Stomach (tissue), 19 donors: ENCODE measurements around the gene TMX1. TPM values are rescaled to one million over a fixed set of nuclear protein-coding genes. Genes with fewer than 3 reads are reported as not detected.

ENCODE experiments used
- DNase-seq, 2 donors: peaks; one replicate each; pipeline versions ENCODE4 v3.0.0 to v3.0.0-alpha.2; 2013 to 2019
- H3K27ac ChIP-seq, 5 donors: fragments of 200-600 bp in 4 of 5; sonication (generic) in 4 of 5; one replicate each; pipeline ENCODE4 v1.5.1; 2013 to 2019; ENCODE audit warnings: mild to moderate bottlenecking in 1 of 5, moderate library complexity in 1 of 5
- H3K27me3 ChIP-seq, 3 donors: fragments of 200-600 bp; sonication (generic); one replicate each; pipeline ENCODE4 v1.5.1; 2017 to 2019; ENCODE audit warnings: mixed run types in 1 of 3
- H3K36me3 ChIP-seq, 4 donors: fragments of 200-600 bp; sonication (generic); 1 replicate in 3 of 4; 2 replicates in 1 of 4; pipeline ENCODE4 v1.5.1; 2016 to 2019
- H3K4me1 ChIP-seq, 4 donors: fragments of 200-600 bp; sonication (generic); one replicate each; pipeline ENCODE4 v1.5.1; 2016 to 2019
- H3K4me3 ChIP-seq, 4 donors: fragments of 200-600 bp; sonication (generic) in 3 of 4; one replicate each; pipeline ENCODE4 v1.5.1; 2016 to 2019; ENCODE audit warnings: mild to moderate bottlenecking in 1 of 4
- H3K9me3 ChIP-seq, 4 donors: fragments of 200-600 bp; sonication (generic); one replicate each; pipeline ENCODE4 v1.5.1; 2016 to 2019
- EP300 ChIP-seq: sonication (generic); formaldehyde crosslinking; IDR thresholded peaks from one replicate; pipeline ENCODE4 v1.6.1; 2017; ENCODE audit warnings: antibody characterized with exemption
- POLR2A ChIP-seq, 4 donors: fragments of 450-650 bp; IDR thresholded peaks; one replicate each; pipeline ENCODE4 v1.6.1; 2016; ENCODE audit warnings: antibody characterized with exemption in 4 of 4, control low read depth in 2 of 4, mild to moderate bottlenecking in 1 of 4, moderate library complexity in 1 of 4
- POLR2AphosphoS5 ChIP-seq, 3 donors: sonication (generic); formaldehyde crosslinking; IDR thresholded peaks; one replicate each; pipeline ENCODE4 v1.6.1; 2016; ENCODE audit warnings: antibody characterized with exemption in 3 of 3
- WGBS, 5 donors: extraction: QIAGEN DNeasy Blood & Tissue Kit in 3 of 5; methylation state at CpG; one replicate each; pipeline versions ENCODE4 v1.1.5 to v1.1.7; 2013 to 2018; 5-methylcytosine and 5-hydroxymethylcytosine counted together
- intact Hi-C: fragments of 100-400 bp; cut with DNase I; formaldehyde crosslinking; loops from one replicate; pipeline ENCODE4 v1.15.1; 2023; ENCODE audit warnings: low total_unique reads
- long read RNA-seq, 10 donors: transcript quantifications; one replicate each; lab custom pipeline, GENCODE V29; 2026
- polyA plus RNA-seq, 3 donors: library from polyadenylated mRNA; stranded (reverse); fragments of 200-250 nt; gene quantifications; one replicate each; pipeline ENCODE4 v1.2.3, GENCODE V29; 2013
- total RNA-seq, 5 donors: library from RNA; depleted of rRNA; stranded (reverse); fragments of >200 nt; gene quantifications; one replicate each; pipeline versions ENCODE4 v1.1.0 to v1.2.3, GENCODE V29; 2014 to 2016
- TF ChIP-seq, protein P1 (sequence below), 7 experiments: fragments of 450-650 bp in 4 of 7; fragments of 200-600 bp in 3 of 7; sonication (generic) in 3 of 7; IDR thresholded peaks; one replicate each; pipeline ENCODE4 v1.5.1; 2016 to 2019; ENCODE audit warnings: antibody characterized with exemption in 7 of 7, control low read depth in 2 of 7, mild to moderate bottlenecking in 1 of 7
- donor health status: healthy with polysubstance abuse.
- donor health status: Bipolar disorder and iron deficiency.
- donor health status: healthy.

The TMX1 gene, protein sequence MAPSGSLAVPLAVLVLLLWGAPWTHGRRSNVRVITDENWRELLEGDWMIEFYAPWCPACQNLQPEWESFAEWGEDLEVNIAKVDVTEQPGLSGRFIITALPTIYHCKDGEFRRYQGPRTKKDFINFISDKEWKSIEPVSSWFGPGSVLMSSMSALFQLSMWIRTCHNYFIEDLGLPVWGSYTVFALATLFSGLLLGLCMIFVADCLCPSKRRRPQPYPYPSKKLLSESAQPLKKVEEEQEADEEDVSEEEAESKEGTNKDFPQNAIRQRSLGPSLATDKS
- total RNA-seq (10 to 100 TPM in 3 of 5 donors, 1 to 10 TPM in 2; 2.0 to 45.5 (median 10.5) TPM), polyA plus RNA-seq (1 to 10 TPM; 4.9 to 7.9 (median 7.4) TPM)
- long read RNA-seq, donor 1, transcript TMX1-201 (8 exons, 3,995 nt), result major isoform, 9 of 9 reads
- long read RNA-seq, donor 1, partial matches to known transcripts, result 0 of 9 reads
- long read RNA-seq, donor 1, other reads (novel, unspliced or antisense), result 0 of 9 reads
- long read RNA-seq, donor 2, transcript TMX1-201 (8 exons, 3,995 nt), result major isoform, 19 of 19 reads
- long read RNA-seq, donor 2, partial matches to known transcripts, result 0 of 19 reads
- long read RNA-seq, donor 2, other reads (novel, unspliced or antisense), result 0 of 19 reads
- long read RNA-seq, donor 3, transcript TMX1-201 (8 exons, 3,995 nt), result major isoform, 9 of 9 reads
- long read RNA-seq, donor 3, partial matches to known transcripts, result 0 of 9 reads
- long read RNA-seq, donor 3, other reads (novel, unspliced or antisense), result 0 of 9 reads
- long read RNA-seq, donor 4, partial matches to known transcripts, result 0 of 1 reads
- long read RNA-seq, donor 4, other reads (novel, unspliced or antisense), result 0 of 1 reads
- long read RNA-seq, donor 5, transcript TMX1-201 (8 exons, 3,995 nt), result major isoform, 16 of 16 reads
- long read RNA-seq, donor 5, partial matches to known transcripts, result 0 of 16 reads
- long read RNA-seq, donor 5, other reads (novel, unspliced or antisense), result 0 of 16 reads
- long read RNA-seq, donor 6, transcript TMX1-201 (8 exons, 3,995 nt), result major isoform, 42 of 42 reads
- long read RNA-seq, donor 6, partial matches to known transcripts, result 0 of 42 reads
- long read RNA-seq, donor 6, other reads (novel, unspliced or antisense), result 0 of 42 reads
- long read RNA-seq, donor 7, transcript TMX1-201 (8 exons, 3,995 nt), result major isoform, 26 of 26 reads
- long read RNA-seq, donor 7, partial matches to known transcripts, result 0 of 26 reads
- long read RNA-seq, donor 7, other reads (novel, unspliced or antisense), result 0 of 26 reads
- long read RNA-seq, donor 8, transcript TMX1-201 (8 exons, 3,995 nt), result major isoform, 18 of 18 reads
- long read RNA-seq, donor 8, partial matches to known transcripts, result 0 of 18 reads
- long read RNA-seq, donor 8, other reads (novel, unspliced or antisense), result 0 of 18 reads
- long read RNA-seq, donor 9, transcript TMX1-201 (8 exons, 3,995 nt), result major isoform, 13 of 14 reads
- long read RNA-seq, donor 9, partial matches to known transcripts, result 0 of 14 reads
- long read RNA-seq, donor 9, other reads (novel, unspliced or antisense), result 0 of 14 reads
- long read RNA-seq, donor 10, transcript TMX1-201 (8 exons, 3,995 nt), result major isoform, 9 of 9 reads
- long read RNA-seq, donor 10, partial matches to known transcripts, result 0 of 9 reads
- long read RNA-seq, donor 10, other reads (novel, unspliced or antisense), result 0 of 9 reads

GRCh38 chr14:51239813-51240803 lies at the start of gene TMX1:
TSS of gene TMX1 (plus strand) at chr14:51240247. CDS start at chr14:51240293, 46 bp downstream.
- intact Hi-C loops, result no loop called here
- no peaks in the 10 kb centered on the region for H3K27me3 ChIP-seq
- no peaks in the 10 kb centered on the region for H3K9me3 ChIP-seq
- peak within 1 kb of the TSS; percentile 76 to 94 (median 86) for H3K4me3 ChIP-seq
- 0 to 1% (median 0%) methylated on average over 48 to 65 of the region's 65 CpGs for WGBS, 5 donors
- DNase-seq, result peak; percentile 94 to 99
- TF ChIP-seq POLR2A (IDR thresholded peaks at IDR 0.05) (peak in 2 of 4 donors; percentile 58 to 59), EP300 (no peak), POLR2AphosphoS5 (IDR thresholded peaks at IDR 0.05) (peak; percentile 85 to 98 (median 95))
- TF ChIP-seq, protein P1, sequence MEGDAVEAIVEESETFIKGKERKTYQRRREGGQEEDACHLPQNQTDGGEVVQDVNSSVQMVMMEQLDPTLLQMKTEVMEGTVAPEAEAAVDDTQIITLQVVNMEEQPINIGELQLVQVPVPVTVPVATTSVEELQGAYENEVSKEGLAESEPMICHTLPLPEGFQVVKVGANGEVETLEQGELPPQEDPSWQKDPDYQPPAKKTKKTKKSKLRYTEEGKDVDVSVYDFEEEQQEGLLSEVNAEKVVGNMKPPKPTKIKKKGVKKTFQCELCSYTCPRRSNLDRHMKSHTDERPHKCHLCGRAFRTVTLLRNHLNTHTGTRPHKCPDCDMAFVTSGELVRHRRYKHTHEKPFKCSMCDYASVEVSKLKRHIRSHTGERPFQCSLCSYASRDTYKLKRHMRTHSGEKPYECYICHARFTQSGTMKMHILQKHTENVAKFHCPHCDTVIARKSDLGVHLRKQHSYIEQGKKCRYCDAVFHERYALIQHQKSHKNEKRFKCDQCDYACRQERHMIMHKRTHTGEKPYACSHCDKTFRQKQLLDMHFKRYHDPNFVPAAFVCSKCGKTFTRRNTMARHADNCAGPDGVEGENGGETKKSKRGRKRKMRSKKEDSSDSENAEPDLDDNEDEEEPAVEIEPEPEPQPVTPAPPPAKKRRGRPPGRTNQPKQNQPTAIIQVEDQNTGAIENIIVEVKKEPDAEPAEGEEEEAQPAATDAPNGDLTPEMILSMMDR (IDR thresholded peaks at IDR 0.05), result no peak
- peaks cover 0 to under 1% (median under 1%) of the 10 kb centered on the region in 4 donors for H3K36me3 ChIP-seq
- peaks cover 11 to 45% (median 30%) of the 10 kb centered on the region in 4 donors for H3K4me1 ChIP-seq
- peak within 1 kb of the TSS; percentile 80 to 87 (median 84) for H3K27ac ChIP-seq

DNA sequence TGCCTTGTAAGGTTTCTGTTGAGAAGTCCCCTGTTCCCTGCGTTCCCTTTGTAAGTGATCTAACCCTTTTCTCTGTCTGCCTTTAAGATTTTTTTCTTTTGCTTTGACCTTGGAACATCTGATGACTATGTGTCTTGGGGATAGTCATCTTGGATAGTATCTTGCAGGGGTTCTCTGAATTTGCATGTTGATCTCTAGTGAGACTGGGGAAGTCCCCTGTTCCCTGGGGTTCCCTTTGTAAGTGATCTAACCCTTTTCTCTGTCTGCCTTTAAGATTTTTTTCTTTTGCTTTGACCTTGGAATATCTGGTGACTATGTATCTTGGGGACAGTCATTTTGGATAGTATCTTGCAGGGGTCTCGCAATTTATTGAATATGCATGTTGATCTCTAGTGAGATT lies 38.2 kb upstream of the TMX1 start:
- Histone ChIP-seq H3K36me3 (no peaks in the 10 kb centered on the region), H3K27ac (no peak overlapping the region)
- WGBS, 5 donors, result 81 to 96% (median 93%) methylated on average over 2 of the region's 2 CpGs

More for the DNA sequence above, 38.2 kb upstream of the TMX1 start:
- Histone ChIP-seq H3K9me3 (no peaks in the 10 kb centered on the region), H3K4me1 (no peaks in the 10 kb centered on the region), H3K4me3 (no peak overlapping the region), H3K27me3 (peaks cover 0 to 7% (median 0%) of the 10 kb centered on the region in 3 donors)
- intact Hi-C loops, result no loop called here
- DNase-seq, result no peak
- TF ChIP-seq POLR2A (IDR thresholded peaks at IDR 0.05) (no peak), EP300 (no peak), POLR2AphosphoS5 (IDR thresholded peaks at IDR 0.05) (no peak)
- TF ChIP-seq, protein P1 (IDR thresholded peaks at IDR 0.05), result no peak
